ENCODE measurements around the gene EHD1.
A peak's percentile ranks its signal among the peaks of the same experiment; 100 is the strongest.
"Not testable (repeated sequence)": the region's sequence is repeated elsewhere in the genome, so short reads cannot be mapped to it uniquely, and the experiment has no call there.

The EHD1 gene

GRCh38 chr11:64832467-64833197, 45.8 kb downstream of the EHD1 start:
- no peak for DNase-seq (ENCODE audit: low read depth in 2 of 2, low spot score in 1 of 2)

- no peak for DNase-seq (ENCODE audit: low read depth in 2 of 2, low spot score in 1 of 2)
Observed at GRCh38 chr11:64831411-64831891, 47.0 kb downstream of the EHD1 start.

DNA sequence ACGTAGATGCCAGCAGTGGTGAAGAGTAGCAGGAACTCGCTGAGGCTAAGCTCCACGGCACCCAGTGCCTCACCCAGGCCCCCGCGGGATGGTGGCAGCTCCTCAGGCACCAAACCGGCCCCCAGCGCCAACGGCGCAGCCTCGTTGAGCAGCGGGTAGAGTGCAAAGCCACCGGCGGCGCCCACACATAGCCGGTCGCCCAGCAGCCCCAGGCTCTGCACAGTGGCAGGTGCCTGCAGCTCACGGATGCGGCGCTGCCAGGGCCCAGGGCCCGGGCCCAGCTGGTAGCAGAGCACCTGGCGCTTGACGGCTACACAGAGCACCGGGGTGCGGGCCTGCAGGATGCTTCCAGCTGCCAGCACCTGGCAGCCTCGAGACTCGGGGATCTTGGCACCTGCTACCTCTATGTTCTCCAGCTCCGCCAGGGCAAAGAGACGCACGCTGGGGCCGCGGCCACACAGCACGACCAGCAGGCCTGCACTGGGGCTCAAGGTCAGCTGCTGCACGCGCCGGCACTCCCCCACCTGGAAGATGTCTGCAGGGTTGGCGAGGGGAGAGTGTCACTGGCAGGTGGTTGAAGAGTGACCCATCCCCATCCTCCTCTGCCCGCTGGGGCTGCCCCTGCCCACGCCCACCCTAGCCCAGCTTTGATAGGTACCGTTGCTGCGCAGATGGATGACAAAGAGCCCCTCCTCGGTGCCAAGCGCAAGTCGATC, 48.7 kb downstream of the EHD1 start:
- DNase-seq (ENCODE audit: low read depth in 2 of 2, low spot score in 1 of 2), result no peak

- DNase-seq (ENCODE audit: low read depth in 2 of 2, low spot score in 1 of 2), result no peak
Observed at GRCh38 chr11:64827451-64827839, 51.0 kb downstream of the EHD1 start.

DNA sequence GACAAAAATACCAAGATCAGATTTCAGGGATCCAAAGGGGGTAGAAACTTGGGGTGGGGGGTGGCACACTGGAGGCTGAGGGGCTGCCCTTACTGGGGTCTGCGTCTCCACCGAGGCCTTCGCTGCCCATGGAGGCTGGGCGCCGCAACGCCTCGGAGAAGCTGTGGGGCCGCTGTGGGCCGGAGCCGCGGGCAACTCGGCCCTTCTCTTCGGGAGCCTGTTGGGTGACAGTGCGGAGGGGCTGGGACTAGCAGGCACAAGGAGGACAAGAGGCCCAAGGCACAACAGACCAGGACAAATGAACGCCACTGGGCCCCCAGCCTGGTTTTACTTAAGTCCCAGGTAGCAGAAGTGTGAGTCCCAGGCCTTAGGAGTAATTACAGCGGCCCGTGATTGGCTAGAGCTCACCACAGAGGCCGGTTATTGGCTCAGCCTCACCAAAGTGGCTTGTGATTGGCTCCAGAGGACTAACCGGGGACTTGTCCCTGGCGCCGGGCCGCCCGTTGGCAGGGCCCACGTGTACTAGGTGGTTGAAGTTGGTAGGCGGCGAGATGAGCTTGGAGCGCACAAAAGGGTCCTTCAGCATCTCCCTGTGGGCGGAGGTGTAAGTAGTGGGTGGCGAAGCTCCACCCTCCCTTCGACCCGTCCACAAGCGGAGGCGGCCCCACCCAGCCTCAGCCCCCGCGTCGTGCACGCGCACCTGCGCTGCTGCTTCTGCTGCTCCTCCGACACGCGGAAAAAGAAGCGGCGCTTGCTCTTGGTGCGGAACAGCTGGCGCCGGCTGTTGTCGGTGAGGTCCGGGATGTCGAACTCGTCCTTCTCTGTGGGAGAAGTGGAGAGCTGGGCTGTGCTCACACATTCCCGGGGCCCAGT, 51.6 kb downstream of the EHD1 start:
- DNase-seq (ENCODE audit: low read depth in 2 of 2, low spot score in 1 of 2), result no peak

GRCh38 chr11:64826062-64826461, 52.4 kb downstream of the EHD1 start:
- DNase-seq (ENCODE audit: low read depth in 2 of 2, low spot score in 1 of 2), result no peak

GRCh38 chr11:64823568-64824119, 54.8 kb downstream of the EHD1 start:
- no peak for DNase-seq (ENCODE audit: low read depth in 2 of 2, low spot score in 1 of 2)

DNA sequence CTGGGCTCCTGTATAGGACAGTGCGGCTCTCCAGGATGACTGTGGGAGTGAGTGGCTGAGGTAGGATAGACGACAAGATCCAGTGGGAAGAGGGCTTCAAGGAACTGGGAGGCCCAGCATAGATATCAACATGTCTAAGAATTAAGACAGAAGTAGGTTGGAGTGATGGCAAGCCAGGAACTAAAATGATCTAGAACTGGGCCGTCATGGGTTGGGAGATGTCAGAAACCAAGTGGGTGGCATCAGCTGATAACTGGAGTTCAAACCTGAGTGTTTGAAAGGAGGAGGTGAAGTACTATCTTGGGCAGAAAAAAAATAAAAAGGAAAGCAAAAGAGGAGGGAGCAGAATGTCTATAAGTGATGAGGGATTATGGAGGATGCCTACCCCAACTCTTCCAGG, 60.9 kb downstream of the EHD1 start:
- no peak for DNase-seq (ENCODE audit: low read depth in 2 of 2, low spot score in 1 of 2)

DNA sequence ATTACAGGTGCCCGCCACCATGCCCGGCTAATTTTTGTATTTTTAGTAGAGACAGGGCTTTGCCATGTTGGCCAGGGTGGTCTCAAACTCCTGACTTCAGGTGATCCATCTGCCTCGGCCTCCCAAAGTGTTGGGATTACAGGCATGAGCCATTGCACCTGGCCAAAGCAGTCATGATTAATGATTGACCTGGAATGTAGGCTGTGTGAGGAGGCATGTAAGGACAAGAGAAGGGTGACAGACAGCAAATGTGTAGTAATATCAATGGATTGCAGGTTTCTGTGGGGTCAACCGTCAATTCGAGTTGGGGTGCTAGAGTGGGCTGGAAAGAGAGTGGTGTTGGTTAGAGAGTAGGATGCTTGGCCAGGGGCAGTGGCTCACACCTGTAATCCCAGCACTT, 63.0 kb downstream of the EHD1 start:
- DNase-seq (ENCODE audit: low read depth in 2 of 2, low spot score in 1 of 2), result not testable (repeated sequence)

DNA sequence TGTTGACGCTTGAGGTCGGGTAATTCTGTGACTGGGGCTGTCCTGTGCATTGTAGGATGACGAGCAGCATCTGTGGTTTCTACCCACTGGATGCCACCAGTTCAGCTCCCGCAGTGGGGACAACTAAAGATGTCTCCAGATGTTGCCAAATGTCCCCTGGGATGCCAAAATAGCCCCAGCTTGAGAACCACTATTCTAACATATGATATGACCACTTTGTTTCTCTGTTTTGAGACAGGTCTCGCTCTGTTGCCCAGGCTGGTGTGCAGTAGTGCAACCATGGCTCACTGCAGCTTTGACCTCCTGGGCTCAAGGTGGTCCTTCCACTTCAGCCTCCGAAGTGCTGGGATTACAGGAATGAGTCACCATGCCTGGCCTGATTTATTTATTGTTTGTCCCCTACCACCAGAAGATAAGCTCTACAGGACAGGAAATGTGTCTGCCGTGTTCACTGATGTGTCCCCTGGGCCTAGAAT, 63.7 kb downstream of the EHD1 start:
- DNase-seq (ENCODE audit: low read depth in 2 of 2, low spot score in 1 of 2), result no peak

- no peak for DNase-seq (ENCODE audit: low read depth in 2 of 2, low spot score in 1 of 2)
Observed at GRCh38 chr11:64813826-64814225, 64.6 kb downstream of the EHD1 start.

GRCh38 chr11:64810891-64811272, 67.5 kb downstream of the EHD1 start:
- DNase-seq (ENCODE audit: low read depth in 2 of 2, low spot score in 1 of 2), result peak in 1 of 2 donors; percentile 22

DNA sequence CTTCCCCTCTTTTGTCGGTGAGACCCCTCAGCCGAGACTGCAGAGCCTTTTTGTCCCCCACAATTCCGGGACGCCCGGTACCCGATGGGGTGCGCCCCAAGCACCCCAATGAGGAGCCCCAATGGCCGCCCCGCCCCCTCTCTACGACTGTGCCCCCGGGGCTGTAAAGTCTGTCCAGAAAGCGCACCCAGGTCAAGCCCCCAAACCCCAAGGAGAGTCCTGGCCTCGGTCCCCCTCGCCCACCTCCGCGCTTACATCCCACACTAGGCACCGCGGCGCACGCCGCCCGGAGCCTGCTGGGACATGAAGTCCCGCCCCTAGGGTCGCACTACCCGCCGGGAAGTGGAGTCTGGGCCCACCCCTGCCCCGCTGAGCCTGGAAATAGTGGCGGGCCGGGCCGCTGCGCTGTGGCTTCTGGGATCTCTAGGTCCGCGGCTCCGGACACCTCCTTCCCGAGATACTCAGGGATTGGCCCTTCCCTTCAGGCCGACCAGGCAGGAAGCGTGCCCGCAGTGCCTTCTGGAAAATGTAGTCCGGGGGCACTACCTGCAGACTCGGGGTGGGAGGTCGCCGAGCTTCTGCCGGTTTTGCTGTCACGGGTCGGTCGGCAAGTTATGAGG, 68.0 kb downstream of the EHD1 start, which contains the start of gene MEN1:
Gene MEN1 (minus strand): TSS at position 281 of the 620 bp plus-strand sequence. CDS start 442 bp downstream, outside the sequence.
- DNase-seq (ENCODE audit: low read depth in 2 of 2, low spot score in 1 of 2), result peak; percentile 41 to 48

DNA sequence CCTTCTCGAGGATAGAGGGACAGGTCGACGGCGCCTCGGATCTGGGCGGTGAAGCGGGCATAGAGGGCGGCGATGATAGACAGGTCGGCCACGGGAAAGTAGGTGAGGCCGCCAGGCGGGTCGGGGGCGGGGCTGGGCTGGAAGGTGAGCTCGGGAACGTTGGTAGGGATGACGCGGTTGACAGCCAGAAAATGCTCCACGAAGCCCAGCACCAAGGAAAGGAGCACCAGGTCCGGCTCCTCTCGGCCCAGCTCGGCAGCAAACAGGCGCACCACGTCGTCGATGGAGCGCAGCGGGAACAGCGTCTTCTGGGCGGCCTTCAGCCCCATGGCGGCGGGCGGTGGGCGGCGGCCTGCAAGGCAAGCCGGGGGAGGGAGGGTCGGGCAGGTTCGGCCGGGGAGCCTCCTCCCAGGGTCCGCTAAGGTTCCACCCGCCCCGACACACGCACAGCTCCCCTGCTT, 68.6 kb downstream of the EHD1 start:
- no peak for DNase-seq (ENCODE audit: low read depth in 2 of 2, low spot score in 1 of 2)

DNA sequence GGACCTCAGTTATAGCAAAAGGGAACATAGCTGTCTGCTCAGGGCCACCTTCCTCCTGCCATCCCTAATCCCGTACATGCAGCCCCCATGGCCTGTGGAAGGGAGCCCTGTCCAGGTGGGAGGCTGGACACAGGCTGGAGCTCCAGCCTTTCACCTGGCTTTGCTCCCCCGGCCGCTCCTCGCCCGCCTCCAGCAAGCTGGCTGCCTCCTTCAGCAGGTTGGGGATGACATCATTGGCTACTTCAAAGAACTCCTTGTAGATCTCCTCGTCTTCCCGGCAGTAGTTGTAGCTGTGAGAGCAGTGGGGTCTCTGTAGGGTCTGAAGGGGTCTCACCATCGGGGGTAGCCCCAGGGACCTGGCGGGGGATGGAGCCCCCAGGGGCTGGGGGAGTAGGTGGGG, 72.9 kb downstream of the EHD1 start:
- DNase-seq (ENCODE audit: low read depth in 2 of 2, low spot score in 1 of 2), result no peak

GRCh38 chr11:64804346-64805210, 73.8 kb downstream of the EHD1 start:
- no peak for DNase-seq (ENCODE audit: low read depth in 2 of 2, low spot score in 1 of 2)

GRCh38 chr11:64803846-64804345, 74.5 kb downstream of the EHD1 start:
- DNase-seq (ENCODE audit: low read depth in 2 of 2, low spot score in 1 of 2), result no peak

DNA sequence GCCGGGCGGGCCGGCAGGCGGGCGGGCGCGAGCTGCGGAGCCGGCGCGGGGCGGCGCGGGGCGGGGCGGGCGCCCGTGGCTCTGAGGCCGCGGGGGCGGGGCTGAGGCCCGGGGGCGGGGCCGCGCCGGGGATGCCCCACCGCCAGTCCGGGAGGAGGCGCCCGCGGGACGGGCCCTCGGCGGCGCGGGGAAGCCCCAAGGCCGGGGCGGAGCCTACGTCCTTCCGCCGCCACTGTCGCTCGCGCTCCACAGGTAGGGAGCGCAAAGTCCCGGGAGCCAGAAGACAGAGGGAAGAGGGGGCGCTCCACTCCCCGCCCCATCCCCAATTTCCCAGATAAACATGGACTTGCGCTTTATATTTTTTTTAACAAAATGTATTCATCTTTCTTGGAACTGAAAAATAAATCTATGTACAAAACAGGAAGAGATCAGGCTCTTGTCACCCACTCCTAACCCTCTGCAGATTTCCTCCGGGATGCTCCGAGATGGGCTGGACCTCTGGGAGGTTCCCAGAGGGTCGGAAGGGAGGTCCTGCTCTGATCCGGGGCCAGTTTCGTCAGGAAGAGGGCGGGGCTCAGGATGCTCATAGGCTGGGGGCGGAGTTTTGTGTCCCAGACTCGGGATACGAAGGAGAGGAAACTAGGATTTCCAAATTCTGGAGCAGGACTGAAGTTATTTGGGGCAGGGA, 75.1 kb downstream of the EHD1 start, which contains the start of gene MAP4K2:
Gene MAP4K2 (minus strand): TSS at position 57 of the 688 bp plus-strand sequence. CDS start 65 bp downstream, outside the sequence.
- peak; percentile 50 to 69 for DNase-seq (ENCODE audit: low read depth in 2 of 2, low spot score in 1 of 2)
